Erythroblast (primary cell): Measurements from ENCODE around the gene CACNA1S.

Experiments
- GATA1 ChIP-seq: IDR thresholded peaks from 2 replicates; pipeline ENCODE4 v1.6.1; 2011; ENCODE audit warnings: low read depth, mild to moderate bottlenecking, control low read depth, low read length, moderate library complexity
- POLR2A ChIP-seq: IDR thresholded peaks from 2 replicates; pipeline ENCODE4 v1.6.1; 2011; ENCODE audit warnings: mild to moderate bottlenecking, low read length

- TF ChIP-seq POLR2A (no peak), GATA1 (no peak)
These were observed 28.2 kb upstream of the CACNA1S start for GRCh38 chr1:201140235-201140940.
